GM23338 (cell line): Measurements from ENCODE around the gene TRNP1. TPM values are rescaled to one million over a fixed set of nuclear protein-coding genes. Genes with fewer than 3 reads are reported as not detected.
A peak's percentile ranks its signal among the peaks of the same experiment; 100 is the strongest.

ENCODE experiments used
- ATAC-seq: fragments of 200-7000 bp; cut with Tn5 transposase; 3 replicates; pipeline ENCODE4 v1.9.1; 2020
- DNase-seq: peaks from one replicate; pipeline ENCODE4 v3.0.0-alpha.2; 2015; ENCODE audit warnings: low spot score
- H2AFZ ChIP-seq: fragments of 200-600 bp; sonication (generic); 2 replicates; pipeline ENCODE4 v1.8.0; 2016; ENCODE audit warnings: antibody characterized with exemption, mild to moderate bottlenecking, moderate library complexity
- H3F3A ChIP-seq: fragments of 200-600 bp; sonication (generic); replicated peaks from 2 replicates; pipeline ENCODE4 v1.8.0; 2017; ENCODE audit warnings: antibody characterized with exemption, mixed run types, low read depth
- H3K27ac ChIP-seq: fragments of 200-600 bp; sonication (generic); 2 replicates; pipeline ENCODE4 v1.6.1; 2016; ENCODE audit warnings: low read depth
- H3K27me3 ChIP-seq: fragments of 200-600 bp; sonication (generic); 2 replicates; pipeline ENCODE4 v1.8.0; 2016; ENCODE audit warnings: mild to moderate bottlenecking, mixed run types, moderate library complexity; ENCODE audit not compliant: insufficient read depth
- H3K36me3 ChIP-seq: fragments of 200-600 bp; sonication (generic); 2 replicates; pipeline ENCODE4 v1.8.0; 2016; ENCODE audit warnings: mild to moderate bottlenecking; ENCODE audit not compliant: insufficient read depth
- H3K4me1 ChIP-seq: fragments of 200-600 bp; sonication (generic); 2 replicates; pipeline ENCODE4 v1.8.0; 2016; ENCODE audit warnings: mild to moderate bottlenecking, moderate library complexity; ENCODE audit not compliant: insufficient read depth
- H3K4me2 ChIP-seq: fragments of 200-600 bp; sonication (generic); 2 replicates; pipeline ENCODE4 v1.7.1; 2017; ENCODE audit warnings: mixed run types
- H3K4me3 ChIP-seq: fragments of 200-600 bp; sonication (generic); 2 replicates; pipeline ENCODE4 v1.6.1; 2016; ENCODE audit warnings: mixed run types
- H3K79me2 ChIP-seq: fragments of 200-600 bp; sonication (generic); replicated peaks from 2 replicates; pipeline ENCODE4 v1.8.0; 2017; ENCODE audit warnings: mild to moderate bottlenecking; ENCODE audit not compliant: insufficient read depth
- H3K9me2 ChIP-seq: fragments of 200-600 bp; sonication (generic); 2 replicates; pipeline ENCODE4 v1.8.0; 2017; ENCODE audit not compliant: insufficient read depth
- H4K20me1 ChIP-seq: fragments of 200-600 bp; sonication (generic); replicated peaks from 2 replicates; pipeline ENCODE4 v1.8.0; 2017; ENCODE audit warnings: mild to moderate bottlenecking; ENCODE audit not compliant: insufficient read depth
- H3K27ac Mint-ChIP-seq: 2 replicates; pipeline ENCODE4 v1.8.0; 2020; ENCODE audit warnings: inconsistent platforms, mild to moderate bottlenecking, moderate library complexity, mixed read lengths
- H3K27me3 Mint-ChIP-seq: 3 replicates; pipeline ENCODE4 v1.8.0; 2022; ENCODE audit warnings: low read depth, mild to moderate bottlenecking, moderate library complexity, mixed read lengths, inconsistent platforms; ENCODE audit not compliant: insufficient read depth, poor library complexity
- H3K36me3 Mint-ChIP-seq: 3 replicates; pipeline ENCODE4 v1.8.0; 2021; ENCODE audit warnings: low read depth, mild to moderate bottlenecking, inconsistent platforms, moderate library complexity, mixed read lengths
- H3K4me1 Mint-ChIP-seq: 3 replicates; pipeline ENCODE4 v1.8.0; 2020; ENCODE audit warnings: mild to moderate bottlenecking, inconsistent platforms, mixed read lengths
- H3K4me3 Mint-ChIP-seq: 3 replicates; pipeline ENCODE4 v1.8.0; 2021; ENCODE audit warnings: moderate library complexity, mild to moderate bottlenecking, inconsistent platforms, mixed read lengths
- H3K9me3 Mint-ChIP-seq: 3 replicates; pipeline ENCODE4 v1.8.0; 2020; ENCODE audit warnings: moderate library complexity, mild to moderate bottlenecking, inconsistent platforms, mixed read lengths
- CREB1 ChIP-seq: fragments of 250-450 bp; sonication (Bioruptor Pico); IDR thresholded peaks from 2 replicates; pipeline ENCODE4 v1.5.0; 2020; ENCODE audit warnings: low read depth, mild to moderate bottlenecking, moderate library complexity
- ETS1 ChIP-seq: IDR thresholded peaks from 2 replicates; pipeline ENCODE4 v1.6.1; 2016; ENCODE audit warnings: antibody characterized with exemption
- EZH2 ChIP-seq: fragments of 200-600 bp; sonication (generic); IDR thresholded peaks from one replicate; pipeline ENCODE4 v1.8.0; 2017; ENCODE audit warnings: antibody characterized with exemption, mild to moderate bottlenecking, low read depth; ENCODE audit not compliant: unreplicated experiment
- EZH2phosphoT487 ChIP-seq: fragments of 200-600 bp; sonication (generic); IDR thresholded peaks from one replicate; pipeline ENCODE4 v1.8.1; 2018; ENCODE audit warnings: antibody characterized with exemption; ENCODE audit not compliant: unreplicated experiment
- JUNB ChIP-seq: IDR thresholded peaks from one replicate; pipeline ENCODE4 v1.6.1; 2016; ENCODE audit warnings: antibody characterized with exemption; ENCODE audit not compliant: unreplicated experiment
- NANOG ChIP-seq: IDR thresholded peaks from 2 replicates; pipeline ENCODE4 v1.6.1; 2016; ENCODE audit warnings: antibody characterized with exemption, borderline replicate concordance
- POLR2AphosphoS5 ChIP-seq: IDR thresholded peaks from 2 replicates; pipeline ENCODE4 v1.6.1; 2016; ENCODE audit warnings: antibody characterized with exemption, low read depth
- STAT1 ChIP-seq: IDR thresholded peaks from one replicate; pipeline ENCODE4 v1.6.1; 2016; ENCODE audit warnings: antibody characterized with exemption; ENCODE audit not compliant: unreplicated experiment
- ZNF114 ChIP-seq: fragments of 250-450 bp; sonication (Bioruptor Pico); IDR thresholded peaks from 2 replicates; pipeline ENCODE4 v1.5.0; 2020; ENCODE audit warnings: mild to moderate bottlenecking, moderate library complexity
- ZNF331 ChIP-seq: fragments of 250-450 bp; sonication (Bioruptor Pico); IDR thresholded peaks from 2 replicates; pipeline ENCODE4 v1.5.0; 2020; ENCODE audit warnings: low read depth, mild to moderate bottlenecking, moderate library complexity
- polyA plus RNA-seq: library from polyadenylated mRNA; unstranded; fragments of >200 nt; fragmentation: Nextera tagmentation; extraction: Ambion mirVana; gene quantifications from 2 replicates; pipeline ENCODE4 v1.2.1, GENCODE V29; 2016
- total RNA-seq: library from RNA; depleted of rRNA; stranded (reverse); fragments of >200 nt; shearing (Covaris generic); gene quantifications from 2 replicates; pipeline ENCODE4 v1.2.3, GENCODE V29; 2014
- TF ChIP-seq, protein P1 (sequence below): IDR thresholded peaks from one replicate; pipeline ENCODE4 v1.6.1; 2018; ENCODE audit warnings: antibody characterized with exemption; ENCODE audit not compliant: unreplicated experiment
- TF ChIP-seq, protein P2 (sequence below), 2 experiments: fragments of 200-600 bp in 1 of 2; sonication (generic) in 1 of 2; conservative IDR thresholded peaks; 2 replicates each; pipeline versions ENCODE4 v1.5.1 to v1.6.1; 2016 to 2017; ENCODE audit warnings: antibody characterized with exemption in 2 of 2, low read depth in 2 of 2, mild to moderate bottlenecking in 2 of 2, moderate library complexity in 1 of 2
- TF ChIP-seq, protein P3 (sequence below): fragments of 250-450 bp; sonication (Bioruptor Pico); IDR thresholded peaks from 2 replicates; pipeline ENCODE4 v1.5.0; 2020; ENCODE audit warnings: mild to moderate bottlenecking, moderate library complexity

TRNP1 gene
- total and polyA plus RNA-seq, 2 experiments from 2014 or later, result 21.2 to 54.3 TPM

DNA sequence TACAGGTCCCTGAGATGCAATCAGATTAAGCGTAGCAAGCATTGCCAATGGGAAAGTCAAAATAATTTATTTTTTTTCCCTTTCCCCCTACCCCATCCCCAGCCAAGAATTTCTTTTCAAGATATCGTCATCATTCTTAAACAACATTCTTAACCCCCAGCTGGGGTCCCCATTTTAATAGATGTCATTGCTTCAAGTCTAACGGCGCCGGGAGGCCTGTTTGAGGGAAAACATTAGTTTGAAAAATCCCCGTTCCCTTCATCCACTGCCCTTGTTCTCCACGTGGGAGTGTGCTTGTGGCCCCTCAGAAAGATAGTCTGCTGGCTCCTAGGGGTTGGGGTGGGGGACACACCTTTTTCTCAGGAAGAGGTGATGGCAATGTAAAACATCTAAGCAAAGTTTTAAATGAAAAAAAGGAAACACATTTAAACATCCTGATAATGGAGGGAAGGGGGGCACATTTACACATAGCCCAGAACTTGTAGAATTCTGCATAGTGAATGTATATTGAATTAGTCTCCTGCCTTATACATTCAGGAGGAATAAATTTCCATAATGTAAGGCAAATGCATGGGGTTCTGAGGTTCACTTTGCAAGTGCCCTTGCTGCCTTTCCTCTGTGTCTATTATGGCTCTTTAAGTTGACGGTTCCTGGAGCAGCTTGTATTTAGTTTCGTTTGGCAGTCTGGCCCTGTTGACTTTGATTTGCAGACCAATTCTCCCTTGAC, 6.8 kb downstream of the TRNP1 start:
- peak; percentile 72 for DNase-seq
- peak overlapping the region; percentile 100 for H3K27ac ChIP-seq
- no peak for ATAC-seq
- H3K4me1 Mint-ChIP-seq, result peaks cover 84% of the 10 kb centered on the region
- no peaks in the 10 kb centered on the region for H3K9me2 ChIP-seq
- peaks cover 73% of the 10 kb centered on the region for H3F3A ChIP-seq
- H3K36me3 Mint-ChIP-seq, result peaks cover 89% of the 10 kb centered on the region
- H3K27ac Mint-ChIP-seq, result peak overlapping the region; percentile 97
- peaks cover 72% of the 10 kb centered on the region for H3K27me3 Mint-ChIP-seq
- peak overlapping the region; percentile 41; the same call in 1 of the 3 replicates for H3K4me3 Mint-ChIP-seq
- H2AFZ ChIP-seq, result no peak overlapping the region
- H3K4me3 ChIP-seq, result peak overlapping the region; percentile 17; the same call in 1 of the 2 replicates
- no peaks in the 10 kb centered on the region for H3K27me3 ChIP-seq
- H3K4me1 ChIP-seq, result peaks cover 83% of the 10 kb centered on the region
- H3K9me3 Mint-ChIP-seq, result peaks cover 3% of the 10 kb centered on the region; the same call in 1 of the 3 replicates
- peaks cover 13% of the 10 kb centered on the region for H4K20me1 ChIP-seq
- TF ChIP-seq ZNF331 (no peak), STAT1 (no peak), CREB1 (CRISPR knock-in tag) (no peak), POLR2AphosphoS5 (no peak; the same call in 1 of the 2 replicates), EZH2 (no peak), ZNF114 (no peak), ETS1 (no peak), JUNB (no peak), NANOG (no peak), EZH2phosphoT487 (no peak)
- TF ChIP-seq, protein P1, sequence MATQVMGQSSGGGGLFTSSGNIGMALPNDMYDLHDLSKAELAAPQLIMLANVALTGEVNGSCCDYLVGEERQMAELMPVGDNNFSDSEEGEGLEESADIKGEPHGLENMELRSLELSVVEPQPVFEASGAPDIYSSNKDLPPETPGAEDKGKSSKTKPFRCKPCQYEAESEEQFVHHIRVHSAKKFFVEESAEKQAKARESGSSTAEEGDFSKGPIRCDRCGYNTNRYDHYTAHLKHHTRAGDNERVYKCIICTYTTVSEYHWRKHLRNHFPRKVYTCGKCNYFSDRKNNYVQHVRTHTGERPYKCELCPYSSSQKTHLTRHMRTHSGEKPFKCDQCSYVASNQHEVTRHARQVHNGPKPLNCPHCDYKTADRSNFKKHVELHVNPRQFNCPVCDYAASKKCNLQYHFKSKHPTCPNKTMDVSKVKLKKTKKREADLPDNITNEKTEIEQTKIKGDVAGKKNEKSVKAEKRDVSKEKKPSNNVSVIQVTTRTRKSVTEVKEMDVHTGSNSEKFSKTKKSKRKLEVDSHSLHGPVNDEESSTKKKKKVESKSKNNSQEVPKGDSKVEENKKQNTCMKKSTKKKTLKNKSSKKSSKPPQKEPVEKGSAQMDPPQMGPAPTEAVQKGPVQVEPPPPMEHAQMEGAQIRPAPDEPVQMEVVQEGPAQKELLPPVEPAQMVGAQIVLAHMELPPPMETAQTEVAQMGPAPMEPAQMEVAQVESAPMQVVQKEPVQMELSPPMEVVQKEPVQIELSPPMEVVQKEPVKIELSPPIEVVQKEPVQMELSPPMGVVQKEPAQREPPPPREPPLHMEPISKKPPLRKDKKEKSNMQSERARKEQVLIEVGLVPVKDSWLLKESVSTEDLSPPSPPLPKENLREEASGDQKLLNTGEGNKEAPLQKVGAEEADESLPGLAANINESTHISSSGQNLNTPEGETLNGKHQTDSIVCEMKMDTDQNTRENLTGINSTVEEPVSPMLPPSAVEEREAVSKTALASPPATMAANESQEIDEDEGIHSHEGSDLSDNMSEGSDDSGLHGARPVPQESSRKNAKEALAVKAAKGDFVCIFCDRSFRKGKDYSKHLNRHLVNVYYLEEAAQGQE, result no peak
- TF ChIP-seq, protein P2, sequence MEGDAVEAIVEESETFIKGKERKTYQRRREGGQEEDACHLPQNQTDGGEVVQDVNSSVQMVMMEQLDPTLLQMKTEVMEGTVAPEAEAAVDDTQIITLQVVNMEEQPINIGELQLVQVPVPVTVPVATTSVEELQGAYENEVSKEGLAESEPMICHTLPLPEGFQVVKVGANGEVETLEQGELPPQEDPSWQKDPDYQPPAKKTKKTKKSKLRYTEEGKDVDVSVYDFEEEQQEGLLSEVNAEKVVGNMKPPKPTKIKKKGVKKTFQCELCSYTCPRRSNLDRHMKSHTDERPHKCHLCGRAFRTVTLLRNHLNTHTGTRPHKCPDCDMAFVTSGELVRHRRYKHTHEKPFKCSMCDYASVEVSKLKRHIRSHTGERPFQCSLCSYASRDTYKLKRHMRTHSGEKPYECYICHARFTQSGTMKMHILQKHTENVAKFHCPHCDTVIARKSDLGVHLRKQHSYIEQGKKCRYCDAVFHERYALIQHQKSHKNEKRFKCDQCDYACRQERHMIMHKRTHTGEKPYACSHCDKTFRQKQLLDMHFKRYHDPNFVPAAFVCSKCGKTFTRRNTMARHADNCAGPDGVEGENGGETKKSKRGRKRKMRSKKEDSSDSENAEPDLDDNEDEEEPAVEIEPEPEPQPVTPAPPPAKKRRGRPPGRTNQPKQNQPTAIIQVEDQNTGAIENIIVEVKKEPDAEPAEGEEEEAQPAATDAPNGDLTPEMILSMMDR (conservative IDR thresholded peaks at IDR 0.05; ENCODE audit: low read depth in 2 of 2), result no peak
- TF ChIP-seq, protein P3, sequence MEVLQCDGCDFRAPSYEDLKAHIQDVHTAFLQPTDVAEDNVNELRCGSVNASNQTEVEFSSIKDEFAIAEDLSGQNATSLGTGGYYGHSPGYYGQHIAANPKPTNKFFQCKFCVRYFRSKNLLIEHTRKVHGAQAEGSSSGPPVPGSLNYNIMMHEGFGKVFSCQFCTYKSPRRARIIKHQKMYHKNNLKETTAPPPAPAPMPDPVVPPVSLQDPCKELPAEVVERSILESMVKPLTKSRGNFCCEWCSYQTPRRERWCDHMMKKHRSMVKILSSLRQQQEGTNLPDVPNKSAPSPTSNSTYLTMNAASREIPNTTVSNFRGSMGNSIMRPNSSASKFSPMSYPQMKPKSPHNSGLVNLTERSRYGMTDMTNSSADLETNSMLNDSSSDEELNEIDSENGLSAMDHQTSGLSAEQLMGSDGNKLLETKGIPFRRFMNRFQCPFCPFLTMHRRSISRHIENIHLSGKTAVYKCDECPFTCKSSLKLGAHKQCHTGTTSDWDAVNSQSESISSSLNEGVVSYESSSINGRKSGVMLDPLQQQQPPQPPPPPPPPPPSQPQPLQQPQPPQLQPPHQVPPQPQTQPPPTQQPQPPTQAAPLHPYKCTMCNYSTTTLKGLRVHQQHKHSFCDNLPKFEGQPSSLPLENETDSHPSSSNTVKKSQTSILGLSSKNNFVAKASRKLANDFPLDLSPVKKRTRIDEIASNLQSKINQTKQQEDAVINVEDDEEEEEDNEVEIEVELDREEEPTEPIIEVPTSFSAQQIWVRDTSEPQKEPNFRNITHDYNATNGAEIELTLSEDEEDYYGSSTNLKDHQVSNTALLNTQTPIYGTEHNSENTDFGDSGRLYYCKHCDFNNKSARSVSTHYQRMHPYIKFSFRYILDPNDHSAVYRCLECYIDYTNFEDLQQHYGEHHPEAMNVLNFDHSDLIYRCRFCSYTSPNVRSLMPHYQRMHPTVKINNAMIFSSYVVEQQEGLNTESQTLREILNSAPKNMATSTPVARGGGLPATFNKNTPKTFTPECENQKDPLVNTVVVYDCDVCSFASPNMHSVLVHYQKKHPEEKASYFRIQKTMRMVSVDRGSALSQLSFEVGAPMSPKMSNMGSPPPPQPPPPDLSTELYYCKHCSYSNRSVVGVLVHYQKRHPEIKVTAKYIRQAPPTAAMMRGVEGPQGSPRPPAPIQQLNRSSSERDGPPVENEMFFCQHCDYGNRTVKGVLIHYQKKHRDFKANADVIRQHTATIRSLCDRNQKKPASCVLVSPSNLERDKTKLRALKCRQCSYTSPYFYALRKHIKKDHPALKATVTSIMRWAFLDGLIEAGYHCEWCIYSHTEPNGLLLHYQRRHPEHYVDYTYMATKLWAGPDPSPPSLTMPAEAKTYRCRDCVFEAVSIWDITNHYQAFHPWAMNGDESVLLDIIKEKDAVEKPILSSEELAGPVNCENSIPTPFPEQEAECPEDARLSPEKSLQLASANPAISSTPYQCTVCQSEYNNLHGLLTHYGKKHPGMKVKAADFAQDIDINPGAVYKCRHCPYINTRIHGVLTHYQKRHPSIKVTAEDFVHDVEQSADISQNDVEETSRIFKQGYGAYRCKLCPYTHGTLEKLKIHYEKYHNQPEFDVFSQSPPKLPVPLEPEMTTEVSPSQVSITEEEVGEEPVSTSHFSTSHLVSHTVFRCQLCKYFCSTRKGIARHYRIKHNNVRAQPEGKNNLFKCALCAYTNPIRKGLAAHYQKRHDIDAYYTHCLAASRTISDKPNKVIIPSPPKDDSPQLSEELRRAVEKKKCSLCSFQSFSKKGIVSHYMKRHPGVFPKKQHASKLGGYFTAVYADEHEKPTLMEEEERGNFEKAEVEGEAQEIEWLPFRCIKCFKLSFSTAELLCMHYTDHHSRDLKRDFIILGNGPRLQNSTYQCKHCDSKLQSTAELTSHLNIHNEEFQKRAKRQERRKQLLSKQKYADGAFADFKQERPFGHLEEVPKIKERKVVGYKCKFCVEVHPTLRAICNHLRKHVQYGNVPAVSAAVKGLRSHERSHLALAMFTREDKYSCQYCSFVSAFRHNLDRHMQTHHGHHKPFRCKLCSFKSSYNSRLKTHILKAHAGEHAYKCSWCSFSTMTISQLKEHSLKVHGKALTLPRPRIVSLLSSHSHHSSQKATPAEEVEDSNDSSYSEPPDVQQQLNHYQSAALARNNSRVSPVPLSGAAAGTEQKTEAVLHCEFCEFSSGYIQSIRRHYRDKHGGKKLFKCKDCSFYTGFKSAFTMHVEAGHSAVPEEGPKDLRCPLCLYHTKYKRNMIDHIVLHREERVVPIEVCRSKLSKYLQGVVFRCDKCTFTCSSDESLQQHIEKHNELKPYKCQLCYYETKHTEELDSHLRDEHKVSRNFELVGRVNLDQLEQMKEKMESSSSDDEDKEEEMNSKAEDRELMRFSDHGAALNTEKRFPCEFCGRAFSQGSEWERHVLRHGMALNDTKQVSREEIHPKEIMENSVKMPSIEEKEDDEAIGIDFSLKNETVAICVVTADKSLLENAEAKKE (CRISPR knock-in tag), result no peak
- H3K79me2 ChIP-seq, result peaks cover 57% of the 10 kb centered on the region
- H3K4me2 ChIP-seq, result peak overlapping the region; percentile 66
- H3K36me3 ChIP-seq, result peaks cover 18% of the 10 kb centered on the region
